ENCODE results near the gene ZNF644.
"Not testable (repeated sequence)": the region's sequence is repeated elsewhere in the genome, so short reads cannot be mapped to it uniquely, and the experiment has no call there.

Gene ZNF644

GRCh38 chr1:91021686-91022517, at the start of gene ZNF644:
ZNF644 (minus strand) TSS chr1:91022035; CDS start chr1:90982353, 39,682 bp downstream.
- DNase-seq (ENCODE audit: low read depth), result peak; percentile 92

GRCh38 chr1:91070298-91070697, 48.5 kb upstream of the ZNF644 start:
- DNase-seq (ENCODE audit: low read depth), result no peak

GRCh38 chr1:91066538-91066937, 44.7 kb upstream of the ZNF644 start:
- DNase-seq (ENCODE audit: low read depth), result no peak

GRCh38 chr1:91065337-91065736, 43.5 kb upstream of the ZNF644 start:
- no peak for DNase-seq (ENCODE audit: low read depth)

GRCh38 chr1:91063403-91063802, 41.6 kb upstream of the ZNF644 start:
- not testable (repeated sequence) for DNase-seq (ENCODE audit: low read depth)

- DNase-seq (ENCODE audit: low read depth), result no peak
Measured at GRCh38 chr1:91059157-91059556, 37.3 kb upstream of the ZNF644 start.

GRCh38 chr1:91057784-91058183, 35.9 kb upstream of the ZNF644 start:
- DNase-seq (ENCODE audit: low read depth), result no peak

- DNase-seq (ENCODE audit: low read depth), result no peak
Measured at GRCh38 chr1:91054780-91055481, 33.1 kb upstream of the ZNF644 start.

GRCh38 chr1:91053630-91054029, 31.8 kb upstream of the ZNF644 start:
- DNase-seq (ENCODE audit: low read depth), result no peak

- not testable (repeated sequence) for DNase-seq (ENCODE audit: low read depth)
Measured at GRCh38 chr1:91049551-91049950, 27.7 kb upstream of the ZNF644 start.

- DNase-seq (ENCODE audit: low read depth), result no peak
Measured at GRCh38 chr1:91046766-91047165, 24.9 kb upstream of the ZNF644 start.

- DNase-seq (ENCODE audit: low read depth), result no peak
Measured at GRCh38 chr1:91045284-91045683, 23.4 kb upstream of the ZNF644 start.

GRCh38 chr1:91044776-91045175, 22.9 kb upstream of the ZNF644 start:
- DNase-seq (ENCODE audit: low read depth), result not testable (repeated sequence)

- not testable (repeated sequence) for DNase-seq (ENCODE audit: low read depth)
Measured at GRCh38 chr1:91042372-91042771, 20.5 kb upstream of the ZNF644 start.

- no peak for DNase-seq (ENCODE audit: low read depth)
Measured at GRCh38 chr1:91038582-91038981, 16.7 kb upstream of the ZNF644 start.

GRCh38 chr1:91036894-91037829, 15.3 kb upstream of the ZNF644 start:
- peak; percentile 9 for DNase-seq (ENCODE audit: low read depth)

- DNase-seq (ENCODE audit: low read depth), result no peak
Measured at GRCh38 chr1:91032349-91032748, 10.5 kb upstream of the ZNF644 start.

- DNase-seq (ENCODE audit: low read depth), result no peak
Measured at GRCh38 chr1:91031081-91031480, 9.2 kb upstream of the ZNF644 start.

GRCh38 chr1:91026777-91027176, 4.9 kb upstream of the ZNF644 start:
- peak; percentile 52 for DNase-seq (ENCODE audit: low read depth)

GRCh38 chr1:91026320-91026719, 4.5 kb upstream of the ZNF644 start:
- no peak for DNase-seq (ENCODE audit: low read depth)

- DNase-seq (ENCODE audit: low read depth), result no peak
Measured at GRCh38 chr1:91024481-91025119, 2.8 kb upstream of the ZNF644 start.

GRCh38 chr1:91022518-91022929, 689 bp upstream of the ZNF644 start:
- DNase-seq (ENCODE audit: low read depth), result no peak

Measured in amniotic epithelial cell (primary cell).